Suppressor macrophage treated with lipopolysaccharide for 1 hour (primary cell): Measurements from ENCODE around the gene TBC1D3L.
"Not testable (repeated sequence)": the region's sequence is repeated elsewhere in the genome, so short reads cannot be mapped to it uniquely, and the experiment has no call there.

Experiments
- DNase-seq, 3 donors: peaks; one replicate each; pipeline ENCODE4 v3.0.0-alpha.2; 2020 to 2022

TBC1D3L gene

GRCh38 chr17:37988960-37989359 is at the start of gene TBC1D3L:
Gene TBC1D3L, minus strand, starts transcription at chr17:37989060. Its CDS starts 1,540 bp downstream, at chr17:37987520.
- DNase-seq = not testable (repeated sequence)

GRCh38 chr17:38003676-38004075 is 14.8 kb upstream of the TBC1D3L start, which contains the start of gene TBC1D3D:
Gene TBC1D3D, plus strand, starts transcription at chr17:38003976. Its CDS starts 1,585 bp downstream, at chr17:38005561.
- DNase-seq = not testable (repeated sequence)
